ENCODE measurements around the gene KCNK15.

GRCh38 chr20:44758247-44759101, 12.8 kb downstream of the KCNK15 start:
- TF ChIP-seq, protein P1, sequence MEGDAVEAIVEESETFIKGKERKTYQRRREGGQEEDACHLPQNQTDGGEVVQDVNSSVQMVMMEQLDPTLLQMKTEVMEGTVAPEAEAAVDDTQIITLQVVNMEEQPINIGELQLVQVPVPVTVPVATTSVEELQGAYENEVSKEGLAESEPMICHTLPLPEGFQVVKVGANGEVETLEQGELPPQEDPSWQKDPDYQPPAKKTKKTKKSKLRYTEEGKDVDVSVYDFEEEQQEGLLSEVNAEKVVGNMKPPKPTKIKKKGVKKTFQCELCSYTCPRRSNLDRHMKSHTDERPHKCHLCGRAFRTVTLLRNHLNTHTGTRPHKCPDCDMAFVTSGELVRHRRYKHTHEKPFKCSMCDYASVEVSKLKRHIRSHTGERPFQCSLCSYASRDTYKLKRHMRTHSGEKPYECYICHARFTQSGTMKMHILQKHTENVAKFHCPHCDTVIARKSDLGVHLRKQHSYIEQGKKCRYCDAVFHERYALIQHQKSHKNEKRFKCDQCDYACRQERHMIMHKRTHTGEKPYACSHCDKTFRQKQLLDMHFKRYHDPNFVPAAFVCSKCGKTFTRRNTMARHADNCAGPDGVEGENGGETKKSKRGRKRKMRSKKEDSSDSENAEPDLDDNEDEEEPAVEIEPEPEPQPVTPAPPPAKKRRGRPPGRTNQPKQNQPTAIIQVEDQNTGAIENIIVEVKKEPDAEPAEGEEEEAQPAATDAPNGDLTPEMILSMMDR (IDR thresholded peaks at IDR 0.05; ENCODE audit: low read depth, low read length, missing input control), result no peak
- TF ChIP-seq, protein P2, sequence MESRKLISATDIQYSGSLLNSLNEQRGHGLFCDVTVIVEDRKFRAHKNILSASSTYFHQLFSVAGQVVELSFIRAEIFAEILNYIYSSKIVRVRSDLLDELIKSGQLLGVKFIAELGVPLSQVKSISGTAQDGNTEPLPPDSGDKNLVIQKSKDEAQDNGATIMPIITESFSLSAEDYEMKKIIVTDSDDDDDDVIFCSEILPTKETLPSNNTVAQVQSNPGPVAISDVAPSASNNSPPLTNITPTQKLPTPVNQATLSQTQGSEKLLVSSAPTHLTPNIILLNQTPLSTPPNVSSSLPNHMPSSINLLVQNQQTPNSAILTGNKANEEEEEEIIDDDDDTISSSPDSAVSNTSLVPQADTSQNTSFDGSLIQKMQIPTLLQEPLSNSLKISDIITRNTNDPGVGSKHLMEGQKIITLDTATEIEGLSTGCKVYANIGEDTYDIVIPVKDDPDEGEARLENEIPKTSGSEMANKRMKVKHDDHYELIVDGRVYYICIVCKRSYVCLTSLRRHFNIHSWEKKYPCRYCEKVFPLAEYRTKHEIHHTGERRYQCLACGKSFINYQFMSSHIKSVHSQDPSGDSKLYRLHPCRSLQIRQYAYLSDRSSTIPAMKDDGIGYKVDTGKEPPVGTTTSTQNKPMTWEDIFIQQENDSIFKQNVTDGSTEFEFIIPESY (IDR thresholded peaks at IDR 0.05), result no peak
- TF ChIP-seq JUND (IDR thresholded peaks at IDR 0.05), result no peak
- no peak for TF ChIP-seq FOXA1 (IDR thresholded peaks at IDR 0.05)
